GM19463 (cell line): ENCODE measurements around the gene NRP1.
"Not testable (repeated sequence)": the region's sequence is repeated elsewhere in the genome, so short reads cannot be mapped to it uniquely, and the experiment has no call there.

ENCODE experiments used
- ATAC-seq: cut with Tn5 transposase; IDR thresholded peaks from one replicate; pipeline ENCODE4 v1.9.1; 2021; ENCODE audit warnings: mild to moderate bottlenecking, moderate library complexity; ENCODE audit not compliant: unreplicated experiment

The NRP1 gene

DNA sequence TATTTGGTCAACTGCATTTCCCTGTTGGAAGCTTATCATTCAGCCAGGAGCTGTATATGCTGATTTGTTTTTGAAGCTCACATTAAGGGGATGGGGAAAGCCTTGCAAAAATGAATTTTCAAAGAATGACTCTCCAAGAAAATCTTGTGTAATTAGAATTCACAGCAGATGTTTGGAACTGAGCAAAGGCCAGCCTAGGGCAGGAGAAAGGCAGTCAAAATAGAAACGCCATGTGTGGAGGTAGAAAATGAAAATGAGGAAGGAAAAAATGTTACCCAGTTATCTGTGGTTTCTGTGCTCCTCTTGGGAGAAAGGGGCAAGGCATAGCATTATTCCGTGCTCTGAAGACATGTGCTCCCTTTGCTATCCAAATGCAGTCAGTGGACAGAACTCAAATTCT, 93.5 kb downstream of the NRP1 start:
- no peak for ATAC-seq

DNA sequence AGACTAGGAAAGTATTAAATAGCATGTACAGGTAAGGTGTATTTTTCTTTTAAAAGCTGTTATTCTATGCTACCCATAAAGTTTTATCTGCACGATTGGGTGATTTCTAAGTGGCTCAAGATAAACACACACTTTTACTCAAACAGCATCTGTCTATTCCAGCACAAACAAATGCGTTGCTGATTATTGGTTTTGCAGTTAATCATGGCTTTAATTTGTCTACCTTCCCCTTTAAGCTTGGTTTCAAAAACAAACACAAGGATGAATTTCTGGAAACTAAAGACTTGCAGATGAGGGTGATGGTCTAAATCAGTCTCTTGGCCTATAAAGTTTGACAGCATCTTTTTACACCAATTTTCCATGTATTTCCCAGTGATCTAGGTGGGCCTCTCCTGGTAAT, 94.2 kb downstream of the NRP1 start:
- no peak for ATAC-seq

- no peak for ATAC-seq
Measured at GRCh38 chr10:33239257-33239656, 95.2 kb downstream of the NRP1 start.

DNA sequence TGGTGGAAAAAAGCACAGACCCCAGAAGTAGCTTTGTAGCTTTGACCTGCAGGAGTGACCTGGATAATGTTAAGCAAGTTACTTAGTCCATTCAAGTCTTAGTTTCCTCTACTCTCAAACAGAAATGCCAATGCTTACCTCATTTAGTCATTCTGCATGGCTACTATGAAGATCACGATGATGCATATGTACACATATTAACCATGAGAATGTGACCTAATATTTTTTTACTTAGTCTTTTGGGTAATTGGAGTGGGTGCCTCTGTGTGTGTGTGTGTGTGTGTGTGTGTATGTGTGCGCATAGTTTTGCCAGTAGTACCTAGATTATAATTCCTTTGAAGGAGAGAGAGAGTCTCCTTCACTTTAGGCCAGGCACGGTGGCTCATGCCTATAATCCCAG, 95.8 kb downstream of the NRP1 start:
- ATAC-seq = no peak

DNA sequence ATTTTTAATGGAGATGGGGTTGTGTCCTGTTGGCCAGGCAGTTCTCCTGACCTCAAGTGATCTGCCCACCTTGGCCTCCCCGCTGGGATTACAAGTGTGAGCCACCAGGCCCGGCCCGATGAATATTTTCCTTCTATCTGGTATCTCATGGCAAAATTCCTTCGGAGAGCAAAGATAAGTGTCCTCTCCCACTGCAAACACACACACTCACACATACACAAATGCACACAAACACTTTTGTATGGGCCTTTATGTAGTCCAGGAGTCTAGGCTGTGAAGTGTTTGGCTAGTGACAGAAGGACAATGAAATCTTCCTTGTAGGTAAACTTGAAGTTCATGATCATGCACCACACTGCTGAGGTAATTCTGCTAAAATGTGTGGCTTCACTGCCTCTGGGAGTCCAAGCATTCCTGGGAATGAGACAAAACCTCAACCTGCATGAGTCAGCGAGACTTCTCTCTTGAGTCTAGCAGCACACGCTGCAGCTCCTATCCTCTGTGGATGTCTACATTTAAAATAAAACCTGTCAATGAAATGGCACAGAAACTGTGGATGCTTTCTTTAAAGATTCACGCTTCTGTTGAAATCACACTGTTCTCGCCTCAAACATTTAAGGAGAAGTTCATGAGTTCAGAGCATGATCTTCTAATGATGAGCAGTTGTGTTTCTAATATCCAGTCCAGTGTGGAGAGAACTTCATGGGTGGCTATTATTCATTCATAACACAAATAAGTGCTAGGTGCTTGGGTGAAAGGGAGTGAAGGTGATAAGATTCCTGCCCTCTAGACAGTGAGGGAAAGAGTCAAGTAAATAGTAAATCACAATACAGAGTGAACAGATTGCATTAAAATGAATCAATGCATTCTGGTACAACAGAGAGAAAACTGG, 96.5 kb downstream of the NRP1 start:
- ATAC-seq = no peak

- no peak for ATAC-seq
Measured at GRCh38 chr10:33236916-33237315, 97.6 kb downstream of the NRP1 start.

GRCh38 chr10:33235951-33236350, 98.5 kb downstream of the NRP1 start:
- no peak for ATAC-seq

- no peak for ATAC-seq
Measured at GRCh38 chr10:33235251-33235884, 99.1 kb downstream of the NRP1 start.

- no peak for ATAC-seq
Measured at GRCh38 chr10:33234831-33235237, 99.6 kb downstream of the NRP1 start.

GRCh38 chr10:33233635-33234034, 100.8 kb downstream of the NRP1 start:
- no peak for ATAC-seq

DNA sequence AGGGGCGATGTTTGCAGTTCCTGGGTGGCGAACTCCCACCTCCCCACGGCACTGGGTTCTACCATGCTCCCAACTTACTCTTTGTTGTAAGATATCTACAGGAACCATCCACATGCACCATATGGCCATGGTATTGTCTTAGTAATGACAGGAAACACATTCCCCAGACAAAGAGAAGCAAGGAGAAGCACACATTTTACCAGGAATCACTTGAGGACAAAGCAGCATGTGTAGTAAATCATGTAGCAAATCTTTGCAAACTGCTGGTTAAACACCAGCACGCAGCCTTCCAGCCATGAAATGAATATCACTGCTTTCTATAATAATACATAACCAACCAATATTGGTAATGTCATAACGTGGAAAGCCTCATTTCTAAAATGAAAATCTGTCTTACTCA, 101.2 kb downstream of the NRP1 start:
- no peak for ATAC-seq

GRCh38 chr10:33231621-33232350, 102.7 kb downstream of the NRP1 start:
- no peak for ATAC-seq

DNA sequence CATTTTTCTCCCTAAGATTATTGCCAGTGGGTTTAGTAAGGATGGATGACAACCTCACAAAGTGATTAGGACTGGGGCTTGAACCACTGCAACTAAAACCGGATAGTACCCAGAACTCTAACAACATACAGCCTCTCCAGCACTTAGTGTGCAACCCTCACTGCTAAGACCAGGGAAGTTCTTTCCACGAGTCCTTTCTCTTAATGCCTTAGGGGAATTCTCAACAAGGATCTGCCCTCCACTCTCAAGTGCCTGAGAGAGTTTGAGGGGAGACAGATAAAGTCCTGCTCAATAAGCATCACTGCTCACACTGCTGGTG, 104.6 kb downstream of the NRP1 start:
- ATAC-seq = no peak

GRCh38 chr10:33229252-33229948, 105.1 kb downstream of the NRP1 start:
- ATAC-seq = no peak

- ATAC-seq = no peak
Measured at GRCh38 chr10:33228426-33228825, 106.0 kb downstream of the NRP1 start.

DNA sequence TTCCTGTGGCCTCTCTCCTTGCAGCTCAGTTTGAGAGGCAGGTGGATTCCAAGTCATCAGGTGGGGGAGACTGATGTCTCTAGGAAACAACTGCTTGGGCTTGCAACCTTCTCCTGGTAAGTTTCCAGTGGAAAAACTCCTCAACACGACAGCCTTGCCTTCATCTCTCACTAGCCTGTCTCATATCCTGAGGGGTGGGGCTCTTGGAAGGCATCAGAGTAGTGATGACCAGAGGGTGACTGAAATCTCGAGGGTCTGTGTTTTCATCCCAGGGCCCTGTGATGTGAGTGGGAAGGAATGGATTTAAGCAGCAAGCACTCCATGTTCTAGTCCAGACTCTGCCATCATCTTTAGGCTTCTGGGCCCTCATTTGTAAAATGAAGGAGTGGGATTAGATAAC, 107.0 kb downstream of the NRP1 start:
- ATAC-seq = no peak

DNA sequence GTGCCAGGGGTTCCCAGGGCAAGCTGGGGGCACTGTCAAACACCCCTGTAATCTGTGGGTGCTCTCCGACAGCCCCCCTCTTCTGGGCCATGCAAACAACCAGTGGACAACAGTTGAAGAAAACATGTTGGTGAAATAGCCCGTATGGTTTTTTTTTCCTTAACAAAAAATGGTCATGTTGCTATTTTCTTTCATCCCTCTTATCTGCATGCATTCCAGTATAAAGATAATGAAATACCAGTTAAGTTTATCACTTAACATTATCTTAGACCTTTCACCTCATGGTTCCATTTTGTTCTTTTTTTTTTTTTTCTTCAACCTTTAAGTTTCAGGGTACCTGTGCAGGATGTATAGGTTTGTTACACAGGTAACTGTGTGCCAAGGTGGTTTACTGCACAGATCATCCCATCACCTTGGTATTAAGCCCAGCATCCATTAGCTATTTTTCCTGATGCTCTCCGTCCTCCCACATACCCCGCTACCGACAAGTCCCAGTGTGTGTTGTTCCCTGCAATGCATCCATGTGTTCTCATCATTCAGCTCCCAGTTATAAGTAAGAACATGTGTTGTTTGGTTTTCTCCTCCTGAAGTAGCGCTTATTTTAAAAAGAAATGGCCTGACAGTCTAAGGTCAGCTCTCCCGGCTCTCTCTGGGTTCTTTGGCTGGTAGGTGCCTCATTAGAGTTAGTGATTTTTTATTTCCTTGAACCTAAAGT, 110.1 kb downstream of the NRP1 start:
- no peak for ATAC-seq

- no peak for ATAC-seq
Measured at GRCh38 chr10:33223326-33224000, 111.0 kb downstream of the NRP1 start.

GRCh38 chr10:33222304-33222703, 112.2 kb downstream of the NRP1 start:
- not testable (repeated sequence) for ATAC-seq

- no peak for ATAC-seq
Measured at GRCh38 chr10:33217854-33218253, 116.6 kb downstream of the NRP1 start.
